Measurements from ENCODE around the gene RHOBTB1. TPM values are rescaled to one million over a fixed set of nuclear protein-coding genes. Genes with fewer than 3 reads are reported as not detected.

Gene RHOBTB1
- total and polyA plus RNA-seq, 12 donors = 4.3 to 20.5 (median 12.3) TPM

GRCh38 chr10:60863796-60864195 lies 80.2 kb downstream of the RHOBTB1 start:
- WGBS, 2 donors = 56 to 59% methylated on average over 5 of the region's 5 CpGs
- Histone ChIP-seq H3K27ac (no peak overlapping the region), H3K4me3 (no peak overlapping the region), H3K4me1 (peaks cover 0 to 6% (median 0%) of the 10 kb centered on the region in 9 donors), H3K27me3 (no peaks in the 10 kb centered on the region), H3K9me3 (no peaks in the 10 kb centered on the region), H3K36me3 (peaks cover 0 to 4% (median 0%) of the 10 kb centered on the region in 9 donors)
- TF ChIP-seq, protein P1, sequence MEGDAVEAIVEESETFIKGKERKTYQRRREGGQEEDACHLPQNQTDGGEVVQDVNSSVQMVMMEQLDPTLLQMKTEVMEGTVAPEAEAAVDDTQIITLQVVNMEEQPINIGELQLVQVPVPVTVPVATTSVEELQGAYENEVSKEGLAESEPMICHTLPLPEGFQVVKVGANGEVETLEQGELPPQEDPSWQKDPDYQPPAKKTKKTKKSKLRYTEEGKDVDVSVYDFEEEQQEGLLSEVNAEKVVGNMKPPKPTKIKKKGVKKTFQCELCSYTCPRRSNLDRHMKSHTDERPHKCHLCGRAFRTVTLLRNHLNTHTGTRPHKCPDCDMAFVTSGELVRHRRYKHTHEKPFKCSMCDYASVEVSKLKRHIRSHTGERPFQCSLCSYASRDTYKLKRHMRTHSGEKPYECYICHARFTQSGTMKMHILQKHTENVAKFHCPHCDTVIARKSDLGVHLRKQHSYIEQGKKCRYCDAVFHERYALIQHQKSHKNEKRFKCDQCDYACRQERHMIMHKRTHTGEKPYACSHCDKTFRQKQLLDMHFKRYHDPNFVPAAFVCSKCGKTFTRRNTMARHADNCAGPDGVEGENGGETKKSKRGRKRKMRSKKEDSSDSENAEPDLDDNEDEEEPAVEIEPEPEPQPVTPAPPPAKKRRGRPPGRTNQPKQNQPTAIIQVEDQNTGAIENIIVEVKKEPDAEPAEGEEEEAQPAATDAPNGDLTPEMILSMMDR (IDR thresholded peaks at IDR 0.05) = no peak
- no peak for DNase-seq
- intact Hi-C loops (cut with DNase I) = no loop called here
- no peak for ATAC-seq

DNA sequence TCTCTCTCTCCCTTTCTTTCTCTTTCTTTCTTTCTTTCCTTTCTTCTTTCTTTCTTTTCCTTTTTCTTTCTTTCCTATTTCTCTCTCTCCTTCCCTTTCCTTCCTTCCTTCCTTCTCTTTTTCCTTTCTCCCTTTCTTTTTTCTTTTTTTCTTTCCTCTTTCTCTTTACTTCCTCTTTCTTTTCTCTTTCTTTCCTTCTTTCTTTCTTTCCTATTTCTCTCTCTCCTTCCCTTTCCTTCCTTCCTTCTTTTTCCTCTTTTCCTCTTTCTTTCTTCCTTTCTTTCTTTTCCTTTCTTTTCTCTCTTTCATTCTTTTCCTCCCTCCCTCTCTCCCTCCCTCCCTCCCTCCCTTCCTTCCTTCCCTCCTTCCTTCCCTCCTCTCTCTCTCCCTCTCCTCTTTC lies 81.5 kb downstream of the RHOBTB1 start:
- TF ChIP-seq, protein P1 (IDR thresholded peaks at IDR 0.05) = no peak
- Histone ChIP-seq H3K4me3 (no peak overlapping the region), H3K9me3 (no peaks in the 10 kb centered on the region), H3K36me3 (no peaks in the 10 kb centered on the region), H3K27ac (no peak overlapping the region), H3K27me3 (no peaks in the 10 kb centered on the region), H3K4me1 (peaks cover 0 to 4% (median 0%) of the 10 kb centered on the region in 9 donors)
- no peak for DNase-seq
- intact Hi-C loops (cut with DNase I) = no loop called here
- no peak for ATAC-seq

- TF ChIP-seq, protein P1 (IDR thresholded peaks at IDR 0.05) = no peak
- intact Hi-C loops (cut with DNase I) = no loop called here
- Histone ChIP-seq H3K27ac (no peak overlapping the region), H3K4me3 (no peak overlapping the region), H3K36me3 (no peaks in the 10 kb centered on the region), H3K27me3 (no peaks in the 10 kb centered on the region), H3K4me1 (peaks cover 0 to 20% (median 8%) of the 10 kb centered on the region in 9 donors), H3K9me3 (peaks cover 0 to 16% (median 0%) of the 10 kb centered on the region in 11 donors)
- ATAC-seq = no peak
- 97 to 99% methylated on average over 2 of the region's 2 CpGs for WGBS, 2 donors
- no peak for DNase-seq
Observed at GRCh38 chr10:60856405-60856804, 87.6 kb downstream of the RHOBTB1 start.

- Histone ChIP-seq H3K4me1 (peaks cover 3 to 31% (median 16%) of the 10 kb centered on the region in 9 donors), H3K9me3 (peaks cover 0 to 24% (median 0%) of the 10 kb centered on the region in 11 donors), H3K27me3 (no peaks in the 10 kb centered on the region), H3K27ac (peak overlapping the region in 5 of 10 donors; percentile 26 to 42 (median 35)), H3K4me3 (no peak overlapping the region), H3K36me3 (no peaks in the 10 kb centered on the region)
- TF ChIP-seq, protein P1 (IDR thresholded peaks at IDR 0.05) = no peak
- WGBS, 2 donors = 65 to 74% methylated on average over 3 of the region's 3 CpGs
- DNase-seq = no peak
- intact Hi-C loops (cut with DNase I) = no loop called here
- peak in 4 of 8 donors; percentile 43 to 72 (median 66) for ATAC-seq
Observed at GRCh38 chr10:60853637-60854036, 90.3 kb downstream of the RHOBTB1 start.
